Gastroesophageal sphincter (tissue), 4 donors: ENCODE data around the gene RIN2. TPM values are rescaled to one million over a fixed set of nuclear protein-coding genes. Genes with fewer than 3 reads are reported as not detected.

Source experiments
- ATAC-seq: fragments of 150-250 bp; one replicate; pipeline ENCODE4 v1.9.1; 2016; ENCODE audit warnings: mild to moderate bottlenecking, moderate library complexity
- H3K27ac ChIP-seq, 4 donors: fragments of 200-600 bp; sonication (generic) in 3 of 4; 1 replicate in 3 of 4; 2 replicates in 1 of 4; pipeline ENCODE4 v1.5.1; 2016 to 2019
- H3K27me3 ChIP-seq: fragments of 200-600 bp; sonication (generic); one replicate; pipeline ENCODE4 v1.5.1; 2019
- H3K36me3 ChIP-seq, 2 donors: fragments of 200-600 bp; sonication (generic); one replicate each; pipeline ENCODE4 v1.5.1; 2019; ENCODE audit warnings: control low read depth in 1 of 2
- H3K4me1 ChIP-seq, 3 donors: fragments of 200-600 bp; sonication (generic); 1 replicate in 2 of 3; 2 replicates in 1 of 3; pipeline ENCODE4 v1.5.1; 2016 to 2019; ENCODE audit warnings: control low read depth in 2 of 3
- H3K4me3 ChIP-seq, 2 donors: fragments of 200-600 bp; sonication (generic); one replicate each; pipeline ENCODE4 v1.5.1; 2019; ENCODE audit warnings: mild to moderate bottlenecking in 1 of 2, moderate library complexity in 1 of 2
- H3K9me3 ChIP-seq, 3 donors: fragments of 200-600 bp; sonication (generic); one replicate each; pipeline ENCODE4 v1.5.1; 2017 to 2019; ENCODE audit warnings: control low read depth in 2 of 3
- EP300 ChIP-seq: sonication (generic); formaldehyde crosslinking; IDR thresholded peaks from one replicate; pipeline ENCODE4 v1.6.1; 2017; ENCODE audit warnings: antibody characterized with exemption, mild to moderate bottlenecking
- POLR2A ChIP-seq, 2 donors: fragments of 450-650 bp; IDR thresholded peaks; one replicate each; pipeline ENCODE4 v1.6.1; 2017; ENCODE audit warnings: antibody characterized with exemption in 2 of 2, mild to moderate bottlenecking in 2 of 2, moderate library complexity in 1 of 2
- POLR2AphosphoS5 ChIP-seq: sonication (generic); formaldehyde crosslinking; IDR thresholded peaks from one replicate; pipeline ENCODE4 v1.6.1; 2017; ENCODE audit warnings: antibody characterized with exemption
- WGBS, 2 donors: methylation state at CpG; one replicate each; pipeline ENCODE4 v1.1.5; 2018; ENCODE audit warnings: low coverage in 1 of 2; 5-methylcytosine and 5-hydroxymethylcytosine counted together
- total RNA-seq, 4 donors: library from RNA; depleted of rRNA; stranded (reverse); fragments of >200 nt; gene quantifications; one replicate each; pipeline ENCODE4 v1.1.0, GENCODE V29; 2016
- TF ChIP-seq, protein P1 (sequence below), 4 experiments: fragments of 200-600 bp in 2 of 4; fragments of 450-650 bp in 2 of 4; sonication (generic) in 1 of 4; IDR thresholded peaks; one replicate each; pipeline ENCODE4 v1.5.1; 2017 to 2019; ENCODE audit warnings: antibody characterized with exemption in 4 of 4, mild to moderate bottlenecking in 2 of 4, moderate library complexity in 2 of 4

RIN2 gene
- total RNA-seq, 4 donors from 2014 or later = 44.7 to 89.5 (median 54.8) TPM

DNA sequence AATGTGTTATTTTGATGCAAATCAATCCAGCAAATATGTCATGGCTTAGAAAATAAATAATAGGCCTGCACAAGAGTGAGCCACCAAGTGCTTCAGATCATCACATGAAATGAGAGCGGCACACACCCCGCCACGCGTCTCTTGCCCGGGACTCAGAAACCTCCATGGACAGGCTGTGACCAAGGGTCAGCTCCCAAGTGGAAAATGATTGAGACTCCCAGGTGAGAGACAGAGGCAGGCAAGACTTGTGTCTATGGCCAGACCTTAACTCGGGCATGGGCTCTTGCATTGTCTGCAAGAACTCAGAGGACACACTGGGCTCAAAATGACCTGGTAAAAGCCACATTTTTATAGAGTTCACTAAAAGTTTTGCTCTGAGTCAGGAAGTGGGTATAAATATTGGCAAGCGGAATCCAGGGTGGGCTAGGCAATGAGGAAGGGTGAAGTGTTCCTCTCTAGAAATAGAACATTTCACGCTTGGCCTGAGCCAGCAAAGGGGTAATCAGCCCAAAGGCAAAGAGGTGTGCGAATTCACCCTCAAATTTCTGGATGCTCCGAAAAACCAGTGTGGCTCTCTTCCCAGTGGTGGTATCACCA, 30.7 kb upstream of the RIN2 start:
- Histone ChIP-seq H3K27me3 (no peaks in the 10 kb centered on the region), H3K27ac (no peak overlapping the region), H3K4me1 (no peaks in the 10 kb centered on the region), H3K36me3 (peaks cover 0 to under 1% of the 10 kb centered on the region in 2 donors), H3K4me3 (no peak overlapping the region), H3K9me3 (no peaks in the 10 kb centered on the region)
- no peak for ATAC-seq
- no peak for TF ChIP-seq EP300
- TF ChIP-seq, protein P1, sequence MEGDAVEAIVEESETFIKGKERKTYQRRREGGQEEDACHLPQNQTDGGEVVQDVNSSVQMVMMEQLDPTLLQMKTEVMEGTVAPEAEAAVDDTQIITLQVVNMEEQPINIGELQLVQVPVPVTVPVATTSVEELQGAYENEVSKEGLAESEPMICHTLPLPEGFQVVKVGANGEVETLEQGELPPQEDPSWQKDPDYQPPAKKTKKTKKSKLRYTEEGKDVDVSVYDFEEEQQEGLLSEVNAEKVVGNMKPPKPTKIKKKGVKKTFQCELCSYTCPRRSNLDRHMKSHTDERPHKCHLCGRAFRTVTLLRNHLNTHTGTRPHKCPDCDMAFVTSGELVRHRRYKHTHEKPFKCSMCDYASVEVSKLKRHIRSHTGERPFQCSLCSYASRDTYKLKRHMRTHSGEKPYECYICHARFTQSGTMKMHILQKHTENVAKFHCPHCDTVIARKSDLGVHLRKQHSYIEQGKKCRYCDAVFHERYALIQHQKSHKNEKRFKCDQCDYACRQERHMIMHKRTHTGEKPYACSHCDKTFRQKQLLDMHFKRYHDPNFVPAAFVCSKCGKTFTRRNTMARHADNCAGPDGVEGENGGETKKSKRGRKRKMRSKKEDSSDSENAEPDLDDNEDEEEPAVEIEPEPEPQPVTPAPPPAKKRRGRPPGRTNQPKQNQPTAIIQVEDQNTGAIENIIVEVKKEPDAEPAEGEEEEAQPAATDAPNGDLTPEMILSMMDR (IDR thresholded peaks at IDR 0.05) = no peak
- WGBS, 2 donors = 92 to 98% methylated on average over 7 to 9 of the region's 10 CpGs

DNA sequence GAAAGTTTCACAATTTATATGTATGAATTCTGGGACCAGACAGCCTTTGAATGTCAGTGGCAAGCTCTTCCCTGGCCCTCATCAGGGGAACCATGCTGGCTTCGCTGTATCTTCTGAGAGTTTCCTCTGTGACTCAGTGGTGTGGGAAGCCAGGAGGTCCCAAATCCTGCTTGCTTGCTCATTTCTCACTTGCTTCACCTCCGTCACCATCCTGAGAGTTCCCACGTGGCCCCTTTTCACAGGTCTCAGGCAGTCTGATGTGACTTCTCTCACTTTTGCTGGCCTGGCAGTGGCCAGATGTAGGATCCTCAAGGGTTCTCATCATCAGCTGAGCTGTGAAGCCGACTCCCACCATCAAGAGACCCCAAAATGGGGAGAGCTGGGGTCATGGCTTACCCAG, 28.4 kb upstream of the RIN2 start:
- 96% methylated on average over 3 of the region's 4 CpGs; no CpG with 5 or more reads in 1 of the 2 donors for WGBS, 2 donors
- no peak overlapping the region for H3K27ac ChIP-seq
- TF ChIP-seq EP300 = no peak
- no peak for TF ChIP-seq POLR2A (IDR thresholded peaks at IDR 0.05)
- TF ChIP-seq, protein P1 (IDR thresholded peaks at IDR 0.05) = no peak
- no peak for TF ChIP-seq POLR2AphosphoS5

DNA sequence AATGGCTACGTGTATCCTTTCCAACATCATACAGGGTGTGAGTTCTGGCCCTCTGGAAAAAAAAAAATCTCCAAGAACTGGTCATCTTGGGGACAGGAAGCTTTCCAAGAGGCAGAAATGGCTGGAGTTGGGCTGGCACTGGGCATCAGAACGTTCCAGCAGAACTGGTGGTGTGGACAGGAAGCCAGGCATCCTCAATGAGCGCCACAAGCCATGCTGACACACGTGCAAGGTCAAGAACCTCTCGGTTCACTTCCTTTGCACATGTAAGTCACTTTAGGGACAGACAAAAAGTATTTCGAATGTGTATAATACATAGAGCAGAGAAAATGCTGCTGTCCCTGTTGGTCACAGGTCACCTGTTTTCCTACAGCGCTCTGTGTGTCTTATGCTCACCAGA, 27.4 kb upstream of the RIN2 start:
- WGBS, 2 donors = 67 to 86% methylated on average over 2 to 7 of the region's 7 CpGs
- H3K9me3 ChIP-seq = no peaks in the 10 kb centered on the region
- H3K36me3 ChIP-seq = no peaks in the 10 kb centered on the region
- H3K4me3 ChIP-seq = no peak overlapping the region
- H3K4me1 ChIP-seq = peaks cover 0 to 15% (median 9%) of the 10 kb centered on the region in 3 donors
- H3K27ac ChIP-seq = no peak overlapping the region
- TF ChIP-seq POLR2AphosphoS5 (no peak), EP300 (no peak), POLR2A (IDR thresholded peaks at IDR 0.05) (no peak)
- TF ChIP-seq, protein P1 (IDR thresholded peaks at IDR 0.05) = no peak
- ATAC-seq = no peak
- H3K27me3 ChIP-seq = no peaks in the 10 kb centered on the region

More for the DNA sequence above, 28.4 kb upstream of the RIN2 start:
- no peak overlapping the region for H3K4me3 ChIP-seq
- H3K36me3 ChIP-seq = no peaks in the 10 kb centered on the region
- ATAC-seq = no peak
- H3K4me1 ChIP-seq = peaks cover 0 to 6% (median 2%) of the 10 kb centered on the region in 3 donors
- no peaks in the 10 kb centered on the region for H3K27me3 ChIP-seq
- no peaks in the 10 kb centered on the region for H3K9me3 ChIP-seq

DNA sequence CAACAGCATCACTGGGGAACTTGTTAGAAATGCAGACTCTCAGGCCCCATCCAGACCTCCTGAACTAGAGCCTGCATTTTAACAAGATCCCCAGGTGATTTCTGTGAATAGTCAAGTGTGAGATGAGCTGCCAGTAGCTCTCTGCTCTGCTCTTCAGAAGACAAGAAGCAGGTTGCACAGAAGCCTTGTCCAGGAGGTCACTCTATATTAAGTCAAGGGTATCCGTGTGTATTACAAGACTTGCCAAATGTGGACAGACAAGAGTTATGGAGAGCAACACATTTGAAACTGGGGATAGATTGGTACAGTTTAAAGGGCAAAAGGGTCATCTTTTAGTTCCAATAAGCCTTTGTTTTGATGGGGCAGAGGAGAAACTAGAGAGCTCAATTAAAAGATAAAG, 23.2 kb upstream of the RIN2 start:
- ATAC-seq = no peak
- H3K4me3 ChIP-seq = no peak overlapping the region
- H3K27me3 ChIP-seq = no peaks in the 10 kb centered on the region
- no peak for TF ChIP-seq POLR2A (IDR thresholded peaks at IDR 0.05)
- TF ChIP-seq, protein P1 (IDR thresholded peaks at IDR 0.05) = no peak
- no peak for TF ChIP-seq EP300
- TF ChIP-seq POLR2AphosphoS5 = no peak
- no peaks in the 10 kb centered on the region for H3K9me3 ChIP-seq
- no CpG with 5 or more reads among the region's 1 CpG for WGBS, 2 donors
- H3K27ac ChIP-seq = peak overlapping the region in 3 of 4 donors; percentile 24 to 59 (median 32)
- H3K4me1 ChIP-seq = peaks cover 0 to 15% (median 12%) of the 10 kb centered on the region in 3 donors
- no peaks in the 10 kb centered on the region for H3K36me3 ChIP-seq

DNA sequence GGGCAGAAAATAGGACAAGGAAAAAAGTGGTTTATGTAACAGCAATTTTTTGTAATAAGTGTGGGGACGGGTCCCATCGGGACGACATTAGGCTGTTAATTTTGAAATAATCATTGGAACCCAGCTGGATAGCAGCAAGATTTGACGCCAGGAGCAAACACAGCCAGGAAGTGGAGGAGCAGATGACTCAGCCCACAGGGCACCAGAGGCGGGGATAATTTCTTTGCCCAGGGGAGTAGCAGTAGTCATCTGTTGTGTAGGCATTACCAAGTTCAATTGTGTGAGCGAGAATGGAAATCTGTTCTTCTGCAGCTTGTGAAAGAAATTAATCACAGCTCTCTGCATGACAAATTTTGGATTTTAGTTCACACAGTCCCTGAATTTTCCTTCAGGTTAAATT, 22.6 kb upstream of the RIN2 start:
- 22 to 53% methylated on average over 6 of the region's 6 CpGs for WGBS, 2 donors
- H3K27me3 ChIP-seq = no peaks in the 10 kb centered on the region
- no peaks in the 10 kb centered on the region for H3K9me3 ChIP-seq
- H3K27ac ChIP-seq = peak overlapping the region in 2 of 4 donors; percentile 24 to 32
- no peak overlapping the region for H3K4me3 ChIP-seq
- H3K4me1 ChIP-seq = peaks cover 0 to 15% (median 12%) of the 10 kb centered on the region in 3 donors
- no peaks in the 10 kb centered on the region for H3K36me3 ChIP-seq
- TF ChIP-seq POLR2AphosphoS5 (peak; percentile 59), EP300 (no peak)
- peak; percentile 95 for ATAC-seq
